M059J (cell line): ENCODE measurements around the gene NOL6. TPM values are rescaled to one million over a fixed set of nuclear protein-coding genes. Genes with fewer than 3 reads are reported as not detected.

Source experiments
- DNase-seq: peaks from one replicate; pipeline ENCODE4 v3.0.0-alpha.2; 2012; ENCODE audit warnings: low read depth
- total RNA-seq: library from RNA; depleted of rRNA; stranded (reverse); fragments of >200 nt; shearing (Covaris generic); gene quantifications from 2 replicates; pipeline ENCODE4 v1.2.3, GENCODE V29; 2014

The NOL6 gene
- total RNA-seq, 1 experiment from 2014 or later, result 39.3 TPM

- DNase-seq, result no peak
Measured at GRCh38 chr9:33453999-33454660, 19.6 kb downstream of the NOL6 start.

DNA sequence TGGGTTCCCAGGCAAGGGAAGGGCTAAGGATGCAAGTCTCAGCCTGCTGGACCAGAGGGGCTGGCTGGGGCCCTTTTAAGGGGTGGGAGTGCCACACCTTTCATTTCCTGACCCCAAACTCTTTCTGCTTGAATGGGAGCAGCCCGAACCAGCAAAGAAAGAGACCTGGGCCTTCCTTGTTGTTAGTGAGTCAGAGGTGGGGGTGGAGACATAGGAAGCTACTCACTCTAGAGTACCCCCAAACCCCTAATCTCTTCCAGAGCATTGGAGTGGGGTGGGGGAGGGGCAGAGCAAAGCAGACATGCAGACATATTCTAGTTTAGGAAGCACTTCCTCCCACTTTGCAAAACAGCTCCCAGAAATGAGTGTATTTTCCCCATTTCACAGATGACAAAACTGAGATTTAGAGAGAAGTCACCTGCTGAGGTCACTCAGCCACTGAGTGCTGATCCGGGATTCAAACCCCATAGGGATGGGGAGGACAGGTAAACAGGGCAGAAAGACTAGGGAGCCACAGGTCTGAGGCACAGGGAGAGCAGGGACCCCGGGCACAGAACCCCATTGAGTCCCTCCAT lies 20.4 kb downstream of the NOL6 start:
- peak; percentile 49 for DNase-seq

- peak; percentile 92 for DNase-seq
Measured at GRCh38 chr9:33452828-33453271, 20.9 kb downstream of the NOL6 start.

DNA sequence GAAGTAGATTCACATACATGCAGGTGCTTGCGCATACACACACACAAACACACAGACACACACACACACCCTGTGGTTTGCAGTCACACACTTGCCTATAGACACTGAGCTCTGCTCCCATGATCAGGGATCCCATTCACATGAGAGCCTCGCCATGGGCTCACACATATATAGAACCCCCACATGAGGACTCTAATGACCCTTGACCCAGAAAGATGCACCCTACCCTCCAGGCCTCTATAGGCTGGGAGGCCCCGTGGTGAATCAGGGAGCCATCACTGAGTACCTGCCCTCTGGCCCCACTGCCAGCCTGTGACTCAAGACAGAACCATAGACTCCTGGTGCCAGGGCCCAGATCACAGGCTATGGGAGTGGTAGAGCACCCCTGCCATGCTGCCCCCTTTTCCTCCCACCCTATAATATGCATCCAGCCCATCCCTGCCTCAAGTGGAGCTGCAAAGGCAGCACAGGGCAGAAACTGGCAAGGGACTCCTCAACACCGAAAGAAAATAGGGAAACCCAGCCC lies 23.0 kb downstream of the NOL6 start:
- DNase-seq, result no peak

GRCh38 chr9:33449715-33450114 lies 24.0 kb downstream of the NOL6 start:
- no peak for DNase-seq

DNA sequence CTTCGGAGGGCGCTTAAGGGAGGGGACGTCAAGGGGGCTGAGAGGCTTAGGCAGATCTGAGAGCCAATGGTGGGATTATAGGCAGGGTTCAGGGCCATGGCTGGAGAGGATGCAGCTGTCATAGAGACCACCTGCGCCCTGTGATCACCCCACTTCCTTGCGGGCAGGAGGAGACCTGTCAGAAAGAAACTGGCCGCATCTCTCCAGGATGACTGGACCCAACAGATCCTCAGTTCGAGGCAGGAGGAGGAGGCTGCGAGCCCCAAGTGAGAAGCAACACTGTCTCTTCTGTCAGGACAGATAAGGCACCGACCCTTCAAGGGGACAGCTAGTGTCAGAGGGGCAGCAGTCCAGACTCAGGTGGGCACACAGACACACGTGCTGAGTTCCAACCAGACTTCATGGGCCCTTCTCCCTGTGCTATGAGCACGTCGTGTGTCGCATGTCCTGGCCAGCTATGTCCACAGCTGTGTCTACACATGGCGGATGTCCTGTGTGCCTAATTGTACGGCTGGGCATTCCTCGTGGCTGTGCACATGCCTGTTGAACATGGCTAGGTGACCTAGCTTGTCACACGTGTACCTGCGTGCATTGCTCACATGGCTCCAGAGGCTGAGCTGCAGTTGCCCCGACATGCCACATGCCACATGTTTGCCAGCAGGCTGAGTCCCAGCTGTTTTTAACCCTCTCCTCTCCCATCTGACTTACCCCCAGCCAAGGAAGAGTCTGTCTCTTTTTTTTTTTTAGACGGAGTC lies 25.7 kb downstream of the NOL6 start:
- no peak for DNase-seq

- DNase-seq, result peak; percentile 73
Measured at GRCh38 chr9:33446946-33447798, 26.6 kb downstream of the NOL6 start, which contains the start of gene AQP3. TSS of gene AQP3 (minus strand) at chr9:33447593. CDS start at chr9:33447530, 63 bp downstream.

DNA sequence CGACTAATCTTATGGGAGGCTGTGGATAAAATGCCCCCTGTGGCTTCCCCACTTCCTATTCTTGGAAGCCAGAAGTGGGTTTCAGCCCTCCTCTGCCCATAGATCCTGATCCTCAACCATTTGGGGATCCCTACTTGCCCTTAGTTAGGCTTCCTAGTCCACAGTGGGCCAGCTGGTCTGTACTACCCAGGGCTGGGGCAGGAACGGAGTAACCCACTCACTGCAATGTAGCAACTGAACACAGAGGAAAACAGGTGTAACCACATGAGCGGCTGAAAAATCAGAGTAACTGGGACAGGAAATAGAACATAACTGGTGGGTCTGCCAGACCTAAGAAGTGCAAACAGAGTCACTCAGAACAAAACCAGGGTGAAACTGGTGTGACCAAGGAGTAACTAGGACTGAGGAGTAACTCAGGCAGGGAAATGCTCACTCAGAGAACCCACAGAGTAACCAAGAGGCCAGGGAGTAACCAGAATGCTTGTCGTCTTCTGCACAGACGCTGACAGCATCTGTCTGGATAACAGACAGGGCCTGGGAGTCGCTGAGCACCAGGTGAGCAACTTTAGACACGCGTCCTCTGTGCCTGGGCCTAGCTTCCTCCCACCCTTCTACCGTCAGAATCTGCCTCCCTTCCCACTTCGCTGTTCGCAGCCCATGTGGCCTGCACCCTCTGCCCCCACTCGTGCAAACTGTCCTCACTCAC lies 27.3 kb downstream of the NOL6 start:
- DNase-seq, result no peak

DNA sequence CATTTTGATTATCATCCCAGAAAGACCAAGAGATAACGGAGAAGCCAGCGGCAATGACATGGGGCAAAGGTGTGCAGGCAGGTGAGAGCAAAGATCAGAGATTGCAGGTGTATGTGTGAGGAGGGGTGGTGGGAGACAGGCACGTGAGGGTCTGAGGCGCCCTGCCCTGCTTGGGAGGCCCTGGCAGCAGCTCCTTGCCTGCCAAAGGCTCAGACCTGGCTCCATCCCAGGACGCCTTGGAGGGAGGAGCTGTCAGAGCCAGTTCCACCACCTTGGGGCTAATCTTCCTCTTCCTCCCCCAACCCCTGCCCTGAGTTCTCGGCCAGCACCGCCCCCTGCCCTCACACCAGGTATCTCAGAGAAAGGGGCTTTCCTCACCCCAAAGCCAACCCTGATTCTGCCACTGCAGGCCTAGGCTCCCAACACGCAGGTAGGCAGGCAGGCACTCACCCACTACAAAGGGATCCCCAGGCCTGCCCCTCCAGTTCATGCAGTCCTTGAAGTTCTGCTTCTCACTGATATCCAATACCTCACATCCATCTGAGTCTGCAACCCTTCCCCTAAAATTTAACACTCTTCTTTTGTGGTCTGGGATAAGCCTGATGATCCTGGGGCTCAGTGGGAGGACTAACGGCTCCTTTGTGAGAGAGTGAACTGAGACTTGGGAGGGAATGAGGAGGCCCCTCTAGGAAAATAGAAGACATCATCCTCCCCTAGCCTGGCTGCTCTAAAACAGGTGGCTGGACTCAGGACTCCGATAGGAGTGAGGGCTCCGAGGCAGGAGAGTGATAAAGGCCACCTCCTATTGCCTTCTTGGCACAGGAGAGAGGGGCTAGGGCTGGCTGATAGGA lies 28.1 kb downstream of the NOL6 start:
- DNase-seq, result no peak

- DNase-seq, result no peak
Measured at GRCh38 chr9:33443464-33444154, 30.1 kb downstream of the NOL6 start.

DNA sequence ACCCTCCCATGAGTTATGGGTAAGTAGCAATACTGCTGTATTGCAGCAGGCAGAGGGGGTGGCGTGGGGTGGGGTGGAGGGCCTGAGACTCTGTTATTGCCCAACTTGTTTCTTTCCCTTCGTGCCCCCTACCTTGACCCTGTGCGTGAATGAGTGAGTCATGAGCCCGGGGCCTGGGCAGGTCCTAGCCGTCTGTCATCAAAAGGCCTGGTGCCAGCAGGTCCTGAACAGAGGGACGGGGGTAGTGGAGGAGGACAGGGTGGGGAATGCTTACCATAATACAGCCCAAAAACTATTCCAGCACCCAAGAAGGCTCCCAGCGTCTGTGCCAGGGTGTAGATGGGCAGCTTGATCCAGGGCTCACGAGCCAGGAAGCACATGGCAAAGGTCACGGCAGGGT lies 30.7 kb downstream of the NOL6 start:
- DNase-seq, result peak; percentile 61

DNA sequence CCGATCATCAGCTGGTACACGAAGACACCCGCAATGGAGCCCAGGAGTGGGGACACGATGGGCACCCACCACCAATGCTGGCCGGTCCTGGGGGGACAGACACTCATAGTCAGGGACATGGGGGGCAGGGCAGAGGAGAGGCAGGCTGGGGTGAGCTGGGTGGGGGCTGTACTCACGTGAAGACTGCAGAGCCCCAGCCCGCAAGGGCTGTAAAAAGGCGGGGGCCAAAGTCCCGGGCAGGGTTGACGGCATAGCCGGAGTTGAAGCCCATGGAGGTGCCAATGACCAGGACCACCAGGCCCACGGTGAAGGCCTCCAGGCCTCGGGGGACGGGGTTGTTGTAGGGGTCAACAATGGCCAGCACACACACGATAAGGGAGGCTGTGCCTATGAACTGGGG lies 31.6 kb downstream of the NOL6 start:
- no peak for DNase-seq

- DNase-seq, result no peak
Measured at GRCh38 chr9:33440609-33441008, 33.1 kb downstream of the NOL6 start.

- no peak for DNase-seq
Measured at GRCh38 chr9:33440204-33440603, 33.5 kb downstream of the NOL6 start.

- no peak for DNase-seq
Measured at GRCh38 chr9:33439731-33440130, 34.0 kb downstream of the NOL6 start.

DNA sequence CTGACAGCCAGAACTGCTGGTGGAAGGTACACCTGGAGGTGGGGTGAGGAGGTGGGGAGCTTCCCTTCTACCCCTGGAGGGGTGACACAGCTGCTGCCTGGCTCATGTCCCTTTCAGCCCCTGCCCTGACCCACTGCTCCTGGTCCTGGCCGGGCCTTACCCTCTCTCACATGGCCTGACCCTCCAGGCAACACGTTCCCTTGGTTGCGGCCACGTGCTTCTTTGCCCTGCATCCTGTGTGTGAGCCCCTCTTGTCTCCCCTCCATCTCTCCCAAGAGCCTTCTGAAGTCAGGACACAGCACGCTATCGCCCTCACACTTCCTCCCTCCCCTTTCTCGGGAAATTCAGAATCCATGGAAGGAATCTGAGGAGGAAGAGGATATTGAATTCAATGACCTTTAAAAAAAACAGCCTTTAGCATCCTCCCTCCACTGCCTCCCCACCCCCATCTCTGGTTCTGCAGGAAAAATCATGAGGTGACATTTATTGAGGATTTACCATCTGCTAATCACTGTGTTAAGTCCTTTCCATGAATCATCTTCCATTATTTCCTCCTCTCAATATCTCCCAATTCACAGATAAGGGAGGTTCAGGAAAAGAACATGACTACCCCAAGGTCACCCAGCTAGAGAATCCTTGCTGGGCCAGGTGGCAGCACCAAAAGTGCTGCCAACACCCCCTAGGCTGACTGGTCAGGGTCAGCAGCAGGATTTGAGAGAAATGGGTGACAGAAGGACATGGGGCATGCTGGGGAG lies 34.6 kb downstream of the NOL6 start:
- no peak for DNase-seq

GRCh38 chr9:33437898-33438297 lies 35.8 kb downstream of the NOL6 start:
- DNase-seq, result no peak

GRCh38 chr9:33437205-33437604 lies 36.5 kb downstream of the NOL6 start:
- DNase-seq, result no peak

DNA sequence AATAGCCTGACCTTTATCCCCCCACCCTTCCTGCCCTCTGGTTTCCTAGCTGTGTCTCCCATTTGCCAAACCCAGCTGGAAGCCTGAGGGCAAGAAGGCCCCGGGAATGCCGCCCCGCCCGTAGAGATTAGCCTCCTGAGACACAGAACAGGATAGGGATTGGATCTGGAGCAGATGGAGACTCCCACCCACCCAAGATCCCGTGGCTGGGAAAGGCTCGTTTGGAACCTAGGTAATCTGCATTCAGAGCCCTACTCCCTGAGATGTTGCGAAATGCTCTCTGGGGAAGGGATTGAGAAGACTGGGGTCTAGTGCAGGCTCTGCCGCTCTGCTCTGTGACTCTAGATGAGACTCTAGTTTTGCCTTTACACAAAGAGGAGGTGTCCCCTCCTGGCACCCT lies 37.3 kb downstream of the NOL6 start:
- no peak for DNase-seq
